Urinary bladder (tissue), 4 donors: Measurements from ENCODE around the gene CIC. TPM values are rescaled to one million over a fixed set of nuclear protein-coding genes. Genes with fewer than 3 reads are reported as not detected.

Experiments
- DNase-seq: peaks from one replicate; pipeline ENCODE4 v3.0.0-alpha.2; 2015; ENCODE audit errors: extremely low spot score
- H3K27ac ChIP-seq: one replicate; pipeline ENCODE4 v1.5.1; 2013; ENCODE audit warnings: low read depth, mild to moderate bottlenecking, moderate library complexity
- H3K36me3 ChIP-seq: one replicate; pipeline ENCODE4 v1.6.1; 2013; ENCODE audit warnings: mild to moderate bottlenecking, moderate library complexity; ENCODE audit not compliant: insufficient read depth
- H3K4me1 ChIP-seq: one replicate; pipeline ENCODE4 v1.6.1; 2013; ENCODE audit warnings: mild to moderate bottlenecking, moderate library complexity; ENCODE audit not compliant: insufficient read depth
- H3K4me3 ChIP-seq: one replicate; pipeline ENCODE4 v1.5.1; 2013; ENCODE audit warnings: low read depth, low read length
- WGBS: extraction: QIAGEN DNeasy Blood & Tissue Kit; methylation state at CpG from one replicate; pipeline ENCODE4 v1.1.7; 2013; 5-methylcytosine and 5-hydroxymethylcytosine counted together
- polyA plus RNA-seq: library from polyadenylated mRNA; stranded (reverse); fragments of 200-250 nt; gene quantifications from one replicate; pipeline ENCODE4 v1.2.3, GENCODE V29; 2013
- total RNA-seq: library from RNA; depleted of rRNA; stranded (reverse); fragments of >200 nt; gene quantifications from one replicate; pipeline ENCODE4 v1.2.3, GENCODE V29; 2014
- donor health status: healthy with polysubstance abuse.
- donor health status: healthy.

Gene CIC
- total and polyA plus RNA-seq, 2 donors: 14.0 to 59.5 TPM

DNA sequence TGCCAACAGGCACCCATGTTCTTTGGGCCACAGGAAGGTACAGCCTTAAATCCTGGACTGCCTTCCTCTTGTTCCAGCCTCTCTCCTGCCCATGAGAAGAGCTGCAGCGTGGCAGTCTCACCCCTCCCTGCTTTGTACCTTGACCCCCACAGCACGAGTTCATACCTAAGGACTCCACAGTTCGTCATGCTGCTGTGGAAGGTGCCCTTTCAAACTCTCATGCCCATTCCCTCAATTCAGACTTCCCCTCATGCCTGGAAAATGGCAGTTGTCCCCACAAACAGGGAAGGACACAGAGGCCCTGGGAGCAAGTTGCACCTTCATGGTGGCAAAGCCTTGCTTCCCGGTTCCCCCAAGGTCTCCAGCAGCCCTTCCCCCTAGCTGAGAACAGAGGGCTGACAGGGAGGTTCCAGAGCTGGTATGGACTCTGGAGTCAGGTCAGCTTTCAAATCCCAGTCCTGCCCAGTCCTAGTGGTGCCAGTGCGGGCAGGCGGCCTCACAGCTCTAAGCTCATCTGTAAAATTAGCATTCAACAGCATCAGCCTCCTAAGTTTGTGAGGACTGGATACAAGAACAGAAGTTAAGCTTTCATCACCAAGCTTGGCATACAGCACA lies 35.3 kb upstream of the CIC start:
- H3K36me3 ChIP-seq: peaks cover 10% of the 10 kb centered on the region
- 88% methylated on average over 6 of the region's 6 CpGs for WGBS
- H3K27ac ChIP-seq: no peak overlapping the region
- DNase-seq: no peak
- H3K4me1 ChIP-seq: no peaks in the 10 kb centered on the region
- H3K4me3 ChIP-seq: no peak overlapping the region

GRCh38 chr19:42234364-42234763 lies 34.7 kb upstream of the CIC start:
- Histone ChIP-seq H3K4me1 (no peaks in the 10 kb centered on the region), H3K36me3 (peaks cover 10% of the 10 kb centered on the region), H3K4me3 (no peak overlapping the region), H3K27ac (no peak overlapping the region)
- no peak for DNase-seq
- WGBS: 95% methylated on average over 11 of the region's 11 CpGs

DNA sequence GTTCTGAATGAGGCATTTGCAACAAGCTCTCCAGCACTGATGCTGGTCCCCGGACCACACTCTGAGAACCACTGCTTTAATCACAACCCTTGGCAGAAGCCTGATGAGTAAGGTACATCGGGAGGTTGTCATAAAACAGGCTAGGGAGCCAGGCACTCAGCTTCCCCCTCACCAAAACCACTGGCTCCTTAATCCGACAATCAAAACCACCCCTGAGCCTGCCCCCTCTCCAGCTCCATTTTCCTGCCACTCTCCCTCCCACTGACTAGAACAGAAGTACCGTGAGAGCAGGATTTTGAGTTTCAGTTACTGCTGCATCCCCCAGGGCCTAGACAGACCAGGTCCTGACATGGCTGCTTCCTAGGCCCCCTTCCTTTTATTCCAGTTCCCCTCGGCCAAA lies 33.9 kb upstream of the CIC start:
- peaks cover 10% of the 10 kb centered on the region for H3K36me3 ChIP-seq
- DNase-seq: no peak
- no peaks in the 10 kb centered on the region for H3K4me1 ChIP-seq
- no peak overlapping the region for H3K27ac ChIP-seq
- no peak overlapping the region for H3K4me3 ChIP-seq
- WGBS: 91% methylated on average over 5 of the region's 5 CpGs

DNA sequence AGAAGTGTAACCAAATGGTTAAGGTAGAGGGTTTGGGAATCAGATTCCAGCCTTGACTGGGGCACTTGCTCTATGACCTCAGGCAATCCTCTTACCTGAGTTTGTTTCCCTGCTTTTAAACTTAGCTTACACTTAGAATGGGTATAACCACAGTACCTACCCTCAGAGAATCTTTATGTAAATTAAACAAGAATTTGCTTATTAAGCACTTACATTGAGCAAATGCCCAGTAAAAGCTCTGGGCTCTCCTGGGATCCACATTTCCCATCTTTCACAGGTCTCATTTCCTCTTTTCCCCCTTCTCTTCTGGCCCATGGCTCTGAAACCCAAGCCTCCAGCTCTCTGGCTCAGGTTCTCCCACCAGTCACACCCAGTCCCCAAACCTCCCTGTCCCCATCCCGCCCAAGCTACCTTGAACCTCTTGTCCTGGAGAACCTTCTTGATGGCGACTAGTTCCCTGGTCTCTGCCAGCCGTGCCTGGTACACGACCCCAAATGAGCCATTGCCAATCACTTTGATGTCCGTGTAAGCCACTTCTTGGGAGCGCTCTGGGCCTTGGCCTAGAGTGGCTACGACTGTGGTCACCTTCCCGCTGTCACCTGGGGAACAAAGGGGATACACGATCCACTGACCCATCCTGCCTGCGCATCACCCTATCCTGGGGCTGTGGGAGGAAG lies 29.4 kb upstream of the CIC start:
- H3K4me1 ChIP-seq: peaks cover 4% of the 10 kb centered on the region
- DNase-seq: no peak
- H3K4me3 ChIP-seq: no peak overlapping the region
- WGBS: 88% methylated on average over 10 of the region's 10 CpGs
- no peak overlapping the region for H3K27ac ChIP-seq
- peaks cover 3% of the 10 kb centered on the region for H3K36me3 ChIP-seq

- H3K4me1 ChIP-seq: peaks cover 4% of the 10 kb centered on the region
- DNase-seq: no peak
- no peak overlapping the region for H3K27ac ChIP-seq
- H3K4me3 ChIP-seq: peak overlapping the region; percentile 85
- no peaks in the 10 kb centered on the region for H3K36me3 ChIP-seq
- WGBS: 100% methylated on average over 3 of the region's 3 CpGs
Observed at GRCh38 chr19:42241279-42241678, 27.8 kb upstream of the CIC start.

GRCh38 chr19:42242069-42242511 lies 27.0 kb upstream of the CIC start:
- Histone ChIP-seq H3K27ac (peak overlapping the region; percentile 86), H3K4me1 (peaks cover 4% of the 10 kb centered on the region), H3K36me3 (no peaks in the 10 kb centered on the region), H3K4me3 (peak overlapping the region; percentile 85)
- under 1% methylated on average over 49 of the region's 49 CpGs for WGBS
- DNase-seq: no peak

GRCh38 chr19:42242512-42243409 lies 26.3 kb upstream of the CIC start, which contains the start of gene GSK3A:
TSS of gene GSK3A (minus strand) at chr19:42242602. CDS start at chr19:42242465, 137 bp downstream.
- Histone ChIP-seq H3K36me3 (no peaks in the 10 kb centered on the region), H3K4me3 (peak within 1 kb of the TSS; percentile 85), H3K4me1 (peaks cover 4% of the 10 kb centered on the region), H3K27ac (peak within 1 kb of the TSS; percentile 86)
- WGBS: under 1% methylated on average over 76 of the region's 76 CpGs
- DNase-seq: peak; percentile 99

DNA sequence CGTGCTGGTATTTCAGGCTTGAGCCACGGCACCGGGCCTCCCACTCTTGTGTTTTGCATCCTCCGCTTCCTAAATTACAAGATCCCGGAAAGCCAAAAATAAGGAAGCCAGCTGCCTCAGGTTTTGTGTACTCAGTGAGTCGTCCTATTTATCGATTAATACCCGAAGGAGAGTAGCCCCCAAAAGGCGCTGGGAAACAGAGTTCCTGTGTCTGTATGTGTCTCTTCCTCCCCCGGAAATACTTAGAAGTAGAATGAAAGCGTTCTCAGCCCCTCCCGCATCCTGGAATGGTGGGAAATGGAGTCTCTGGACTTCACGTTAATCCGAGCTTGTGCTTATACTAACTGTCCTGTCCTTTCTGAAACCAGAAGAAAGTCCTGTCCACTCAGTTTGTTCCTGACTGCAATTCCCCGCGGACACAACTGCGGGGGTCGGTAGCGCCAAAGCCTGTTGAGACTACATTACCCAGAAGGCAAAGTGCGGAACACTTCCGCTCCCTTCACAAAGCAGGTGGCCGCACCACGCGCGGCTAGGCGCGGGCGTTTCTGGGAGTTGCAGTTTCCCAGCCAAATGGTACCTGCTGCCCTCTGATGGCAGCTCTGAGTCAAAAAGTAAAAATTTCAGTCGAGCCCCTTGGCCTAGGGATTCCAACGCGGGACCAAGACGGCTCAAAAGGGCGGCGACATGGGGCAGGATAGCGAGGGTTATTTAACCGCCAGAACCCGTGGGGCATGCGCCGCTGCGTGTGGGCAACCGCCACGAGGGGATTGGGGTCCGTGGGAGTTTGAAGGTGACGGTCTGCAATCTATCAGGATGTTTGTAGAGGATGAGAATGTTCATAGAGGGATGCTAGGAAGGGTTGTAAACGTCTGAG lies 24.5 kb upstream of the CIC start:
- H3K4me1 ChIP-seq: peaks cover 4% of the 10 kb centered on the region
- no peaks in the 10 kb centered on the region for H3K36me3 ChIP-seq
- WGBS: 2% methylated on average over 45 of the region's 45 CpGs
- H3K27ac ChIP-seq: peak overlapping the region; percentile 68
- peak overlapping the region; percentile 37 for H3K4me3 ChIP-seq
- peak; percentile 91 for DNase-seq

DNA sequence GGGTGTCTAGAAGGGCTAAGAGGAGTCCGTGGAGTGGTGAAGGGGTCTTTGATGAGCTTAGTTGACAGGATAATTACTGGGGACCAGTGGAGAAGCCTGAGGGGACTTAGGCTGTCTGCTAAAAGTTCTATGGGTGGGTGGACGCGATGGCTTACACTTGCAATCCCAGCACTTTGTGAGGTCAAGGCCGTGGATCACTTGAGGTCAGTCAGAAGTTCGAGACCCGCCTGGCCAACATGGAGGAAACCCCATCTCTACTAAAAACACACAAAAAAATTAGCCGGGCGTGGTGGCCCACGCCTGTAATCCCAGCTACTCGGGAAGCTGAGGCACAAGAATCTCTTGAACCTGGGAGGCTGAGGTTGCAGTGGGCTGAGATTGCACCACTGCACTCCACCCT lies 23.8 kb upstream of the CIC start:
- Histone ChIP-seq H3K36me3 (no peaks in the 10 kb centered on the region), H3K4me3 (no peak overlapping the region), H3K27ac (no peak overlapping the region), H3K4me1 (peaks cover 4% of the 10 kb centered on the region)
- no peak for DNase-seq
- 76% methylated on average over 10 of the region's 10 CpGs for WGBS

GRCh38 chr19:42246143-42246921 lies 22.7 kb upstream of the CIC start:
- no peak overlapping the region for H3K4me3 ChIP-seq
- WGBS: 16% methylated on average over 10 of the region's 10 CpGs
- no peaks in the 10 kb centered on the region for H3K36me3 ChIP-seq
- no peak for DNase-seq
- H3K4me1 ChIP-seq: peaks cover 4% of the 10 kb centered on the region
- H3K27ac ChIP-seq: no peak overlapping the region

- Histone ChIP-seq H3K36me3 (no peaks in the 10 kb centered on the region), H3K4me3 (no peak overlapping the region), H3K4me1 (no peaks in the 10 kb centered on the region), H3K27ac (no peak overlapping the region)
- 70% methylated on average over 7 of the region's 7 CpGs for WGBS
- no peak for DNase-seq
Observed at GRCh38 chr19:42246922-42247639, 22.0 kb upstream of the CIC start.

DNA sequence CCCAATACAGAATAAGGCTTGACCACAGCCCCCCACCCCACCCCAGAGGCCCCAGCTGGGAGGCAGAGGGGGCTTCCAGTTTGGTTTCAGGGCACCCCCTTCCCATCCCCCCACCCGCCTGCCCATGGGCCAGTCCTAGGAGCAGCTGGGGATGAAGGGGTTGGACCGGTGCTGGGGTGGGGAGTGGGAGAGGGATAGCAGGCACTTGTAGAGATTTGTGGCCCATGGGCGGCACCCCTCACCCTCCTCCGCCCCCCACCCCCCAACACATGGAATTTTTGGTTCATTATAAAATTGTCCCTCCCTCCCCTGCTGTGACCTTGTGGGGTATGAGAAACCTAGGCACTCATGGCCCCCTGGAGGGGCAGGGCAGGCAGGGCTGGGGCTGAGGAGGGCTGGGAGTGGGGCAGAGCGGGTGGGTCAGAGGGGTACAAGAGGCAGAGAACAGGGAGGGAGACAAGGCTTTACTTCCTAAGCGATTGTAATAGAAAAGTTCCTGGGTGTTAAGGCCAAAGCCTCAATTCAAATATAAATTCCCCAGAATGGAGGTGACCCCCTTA lies 21.3 kb upstream of the CIC start:
- no peak for DNase-seq
- Histone ChIP-seq H3K4me3 (no peak overlapping the region), H3K27ac (no peak overlapping the region), H3K36me3 (no peaks in the 10 kb centered on the region), H3K4me1 (peaks cover under 1% of the 10 kb centered on the region)
- 87% methylated on average over 6 of the region's 6 CpGs for WGBS
